HG02970 (cell line): ENCODE results near the gene HGFAC.

Experiments
- ATAC-seq: cut with Tn5 transposase; IDR thresholded peaks from one replicate; pipeline ENCODE4 v1.9.1; 2021; ENCODE audit warnings: mild to moderate bottlenecking, moderate library complexity, moderate number of reproducible peaks; ENCODE audit not compliant: unreplicated experiment, low FRiP score

The HGFAC gene

DNA sequence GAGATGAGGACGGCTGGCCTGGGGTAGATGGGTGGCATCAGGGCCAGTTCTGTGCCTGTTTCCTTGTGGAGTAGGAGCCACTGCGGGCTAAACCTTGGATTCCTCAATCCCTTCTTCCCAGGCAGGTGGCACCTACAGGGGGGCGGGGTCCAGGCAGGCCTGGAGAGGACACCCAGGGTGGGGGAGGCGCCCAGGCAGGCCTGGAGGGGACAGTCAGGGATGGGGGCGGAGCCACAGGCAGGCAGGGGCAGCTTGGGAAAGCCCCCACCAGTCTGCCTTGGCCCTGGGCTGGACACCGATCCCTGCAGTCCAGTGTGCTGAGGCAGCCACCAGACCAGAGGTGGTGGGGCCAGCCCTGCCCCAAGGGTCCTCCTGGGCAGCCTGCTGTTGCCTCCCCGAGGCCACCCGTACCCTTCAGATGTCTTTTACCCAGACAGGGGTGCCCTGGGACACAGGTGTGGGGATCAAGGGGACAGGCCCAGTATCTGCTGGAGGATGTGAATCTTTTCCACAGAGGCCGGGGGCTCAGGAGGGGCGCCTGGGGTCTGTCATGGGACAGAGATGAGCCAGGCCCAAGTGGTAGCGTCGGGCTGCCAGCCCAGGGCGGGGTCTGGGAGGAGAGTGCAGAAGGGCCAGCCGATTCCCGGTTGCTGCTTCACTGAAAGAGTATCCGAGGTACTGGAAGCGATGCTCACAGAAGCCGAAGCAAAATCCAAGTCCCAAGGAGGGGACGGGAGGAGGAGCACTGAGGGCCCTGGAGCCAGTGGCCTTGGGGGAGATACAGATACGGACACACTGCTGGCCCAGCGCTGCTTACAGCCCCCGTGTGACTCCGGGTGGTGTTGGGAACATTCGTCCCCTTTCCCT, 56.0 kb downstream of the HGFAC start:
- ATAC-seq = no peak

DNA sequence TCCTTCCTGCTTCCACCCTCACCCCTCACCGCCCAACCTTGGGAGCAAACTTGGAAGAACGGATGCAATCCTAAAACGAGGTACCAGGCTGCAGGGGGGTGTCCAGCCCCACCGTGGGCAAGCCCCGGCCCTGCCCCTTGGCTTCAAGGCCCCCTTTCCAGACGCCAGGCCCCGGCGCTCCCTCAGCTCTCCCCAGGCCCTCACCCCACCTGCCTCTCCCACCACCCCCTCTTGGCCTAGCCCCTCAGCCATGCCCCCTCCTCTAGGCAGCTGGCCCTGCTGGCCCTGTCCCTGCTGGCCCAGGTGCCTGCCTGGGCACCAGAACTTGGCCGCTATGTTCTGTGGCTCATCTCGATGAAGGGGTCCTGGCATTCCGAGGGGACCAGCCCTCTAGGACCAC, 56.6 kb downstream of the HGFAC start:
- no peak for ATAC-seq
